Neural progenitor cell (in vitro differentiated cells): Measurements from ENCODE around the gene RPUSD1. TPM values are rescaled to one million over a fixed set of nuclear protein-coding genes. Genes with fewer than 3 reads are reported as not detected.

Source experiments
- DNase-seq: peaks from one replicate; pipeline ENCODE4 v3.0.0-alpha.2; 2016; ENCODE audit warnings: low spot score
- H2AFZ ChIP-seq: fragments of 200-600 bp; sonication (generic); replicated peaks from 2 replicates; pipeline ENCODE4 v1.6.1; 2016; ENCODE audit warnings: antibody characterized with exemption
- H3F3A ChIP-seq: fragments of 200-600 bp; sonication (generic); 2 replicates; pipeline ENCODE4 v1.6.1; 2016; ENCODE audit warnings: antibody characterized with exemption, low read depth
- H3K27ac ChIP-seq: fragments of 200-600 bp; sonication (generic); 2 replicates; pipeline ENCODE4 v1.5.1; 2016; ENCODE audit warnings: mild to moderate bottlenecking
- H3K27me3 ChIP-seq: fragments of 200-600 bp; sonication (generic); 2 replicates; pipeline ENCODE4 v1.6.1; 2016; ENCODE audit warnings: mild to moderate bottlenecking, moderate library complexity
- H3K36me3 ChIP-seq: fragments of 200-600 bp; sonication (generic); 2 replicates; pipeline ENCODE4 v1.5.1; 2016
- H3K4me1 ChIP-seq: fragments of 200-600 bp; sonication (generic); 2 replicates; pipeline ENCODE4 v1.6.1; 2016; ENCODE audit warnings: mixed run types
- H3K4me2 ChIP-seq: fragments of 200-600 bp; sonication (generic); 2 replicates; pipeline ENCODE4 v1.6.1; 2016
- H3K4me3 ChIP-seq: fragments of 200-600 bp; sonication (generic); 2 replicates; pipeline ENCODE4 v1.5.1; 2016
- H3K79me2 ChIP-seq: fragments of 200-600 bp; sonication (generic); 2 replicates; pipeline ENCODE4 v1.6.1; 2016; ENCODE audit warnings: low read depth
- H3K9ac ChIP-seq: fragments of 200-600 bp; sonication (generic); 2 replicates; pipeline ENCODE4 v1.6.1; 2016
- H3K9me3 ChIP-seq: fragments of 200-600 bp; sonication (generic); 2 replicates; pipeline ENCODE4 v1.5.1; 2016; ENCODE audit warnings: low read depth
- H4K20me1 ChIP-seq: fragments of 200-600 bp; sonication (generic); 2 replicates; pipeline ENCODE4 v1.6.1; 2016; ENCODE audit warnings: low read depth
- H3K27ac Mint-ChIP-seq: 3 replicates; pipeline ENCODE4 v1.8.0; 2021; ENCODE audit warnings: mixed read lengths
- H3K27me3 Mint-ChIP-seq: 2 replicates; pipeline ENCODE4 v1.8.0; 2022; ENCODE audit warnings: low read depth, mild to moderate bottlenecking, inconsistent platforms, moderate library complexity, mixed read lengths; ENCODE audit not compliant: insufficient read depth
- H3K36me3 Mint-ChIP-seq: 3 replicates; pipeline ENCODE4 v1.8.0; 2021; ENCODE audit warnings: mixed read lengths
- H3K4me1 Mint-ChIP-seq: 3 replicates; pipeline ENCODE4 v1.8.0; 2021; ENCODE audit warnings: mixed read lengths
- H3K4me3 Mint-ChIP-seq: 3 replicates; pipeline ENCODE4 v1.8.0; 2021; ENCODE audit warnings: mild to moderate bottlenecking, moderate library complexity, mixed read lengths
- H3K9me3 Mint-ChIP-seq: 3 replicates; pipeline ENCODE4 v1.8.0; 2020; ENCODE audit warnings: mixed read lengths
- CTCF ChIP-seq: fragments of 200-600 bp; sonication (generic); IDR thresholded peaks from 2 replicates; pipeline ENCODE4 v1.5.1; 2017; ENCODE audit warnings: antibody characterized with exemption, mild to moderate bottlenecking
- EZH2 ChIP-seq: fragments of 200-600 bp; sonication (generic); IDR thresholded peaks from 2 replicates; pipeline ENCODE4 v1.6.1; 2017; ENCODE audit warnings: antibody characterized with exemption, mild to moderate bottlenecking, moderate library complexity
- EZH2phosphoT487 ChIP-seq: fragments of 200-600 bp; sonication (generic); IDR thresholded peaks from 2 replicates; pipeline ENCODE4 v1.6.1; 2017; ENCODE audit warnings: antibody characterized with exemption
- total RNA-seq: library from RNA; depleted of rRNA; stranded (reverse); fragments of >200 nt; gene quantifications from 2 replicates; pipeline ENCODE4 v1.2.3, GENCODE V29; 2015; ENCODE audit warnings: low replicate concordance

RPUSD1 gene
- total RNA-seq, 1 donor from 2014 or later: 5.6 TPM

GRCh38 chr16:818592-818991 is 30.4 kb upstream of the RPUSD1 start:
- Histone ChIP-seq H3K79me2 (no peaks in the 10 kb centered on the region), H3K27ac (no peak overlapping the region), H3K9me3 (no peaks in the 10 kb centered on the region), H3K27me3 (peaks cover 24% of the 10 kb centered on the region), H3K4me2 (no peak overlapping the region), H3F3A (peaks cover 13% of the 10 kb centered on the region), H3K36me3 (no peaks in the 10 kb centered on the region), H3K4me3 (no peak overlapping the region), H4K20me1 (no peaks in the 10 kb centered on the region), H2AFZ (no peak overlapping the region), H3K9ac (no peak overlapping the region), H3K4me1 (peaks cover 10% of the 10 kb centered on the region)
- Mint-ChIP-seq H3K27me3 (peaks cover 10% of the 10 kb centered on the region), H3K9me3 (peaks cover 8% of the 10 kb centered on the region), H3K36me3 (no peaks in the 10 kb centered on the region), H3K4me3 (no peak overlapping the region), H3K27ac (no peak overlapping the region), H3K4me1 (peaks cover 13% of the 10 kb centered on the region)
- DNase-seq: no peak
- TF ChIP-seq EZH2phosphoT487 (no peak), EZH2 (no peak), CTCF (no peak)

- peaks cover 3% of the 10 kb centered on the region for H3K9me3 Mint-ChIP-seq
- H3K4me1 Mint-ChIP-seq: peaks cover 13% of the 10 kb centered on the region
- no peak overlapping the region for H3K4me3 Mint-ChIP-seq
These were observed 30.0 kb upstream of the RPUSD1 start for GRCh38 chr16:818132-818531.

GRCh38 chr16:817001-817906 is 29.1 kb upstream of the RPUSD1 start:
- H3K36me3 ChIP-seq: no peaks in the 10 kb centered on the region
- TF ChIP-seq EZH2 (no peak), CTCF (no peak), EZH2phosphoT487 (no peak)
- no peak overlapping the region for H3K4me2 ChIP-seq
- H3K9me3 Mint-ChIP-seq: peaks cover 3% of the 10 kb centered on the region
- peaks cover 10% of the 10 kb centered on the region for H3K4me1 ChIP-seq
- peaks cover 13% of the 10 kb centered on the region for H3K27me3 Mint-ChIP-seq
- no peak overlapping the region for H3K4me3 ChIP-seq
- no peaks in the 10 kb centered on the region for H4K20me1 ChIP-seq
- H3K4me1 Mint-ChIP-seq: peaks cover 13% of the 10 kb centered on the region
- no peak overlapping the region for H3K4me3 Mint-ChIP-seq
- no peak overlapping the region for H2AFZ ChIP-seq
- H3K9ac ChIP-seq: no peak overlapping the region
- H3F3A ChIP-seq: peaks cover 21% of the 10 kb centered on the region
- H3K9me3 ChIP-seq: no peaks in the 10 kb centered on the region
- no peak for DNase-seq
- no peak overlapping the region for H3K27ac ChIP-seq
- H3K36me3 Mint-ChIP-seq: no peaks in the 10 kb centered on the region
- H3K79me2 ChIP-seq: no peaks in the 10 kb centered on the region
- H3K27ac Mint-ChIP-seq: no peak overlapping the region
- H3K27me3 ChIP-seq: peaks cover 37% of the 10 kb centered on the region

More at GRCh38 chr16:818132-818531, 30.0 kb upstream of the RPUSD1 start:
- Histone ChIP-seq H4K20me1 (no peaks in the 10 kb centered on the region), H2AFZ (no peak overlapping the region), H3K9ac (no peak overlapping the region), H3K4me2 (no peak overlapping the region), H3K79me2 (no peaks in the 10 kb centered on the region), H3K36me3 (no peaks in the 10 kb centered on the region), H3F3A (peaks cover 15% of the 10 kb centered on the region), H3K4me1 (peaks cover 10% of the 10 kb centered on the region), H3K4me3 (no peak overlapping the region), H3K27me3 (peaks cover 28% of the 10 kb centered on the region), H3K9me3 (no peaks in the 10 kb centered on the region), H3K27ac (no peak overlapping the region)
- TF ChIP-seq EZH2phosphoT487 (no peak), CTCF (no peak), EZH2 (no peak)
- no peaks in the 10 kb centered on the region for H3K36me3 Mint-ChIP-seq
- H3K27ac Mint-ChIP-seq: no peak overlapping the region
- no peak for DNase-seq
- H3K27me3 Mint-ChIP-seq: peaks cover 10% of the 10 kb centered on the region
